Mesenteric fat pad (tissue), 1 donor: ENCODE measurements around the gene EIF5B. TPM values are rescaled to one million over a fixed set of nuclear protein-coding genes. Genes with fewer than 3 reads are reported as not detected.

Source experiments
- total RNA-seq: library from RNA; stranded (reverse); fragmentation: NEBNext Ultra II Directional; extraction: Animal tissue kit (Norgen Biotek cat#: 25700); gene quantifications from one replicate; pipeline ENCODE4 v1.2.1, GENCODE V29; 2021
- donor health status: DM: yes; HTN: yes; CAD: no.

EIF5B gene
- total RNA-seq, 1 donor from 2014 or later: 46.1 TPM

Other genes with a start within 250 kb of the EIF5B start
- 0.32 TPM for gene C2orf15, start 195.7 kb upstream of the EIF5B start, total RNA-seq
- 7.7 TPM for gene TSGA10, start 182.4 kb upstream of the EIF5B start, total RNA-seq
- 7.5 TPM for gene LIPT1, start 182.4 kb upstream of the EIF5B start, total RNA-seq
- 18.0 TPM for gene MITD1, start 156.3 kb upstream of the EIF5B start, total RNA-seq
- 21.9 TPM for gene MRPL30, start 156.2 kb upstream of the EIF5B start, total RNA-seq
- not detected for gene LYG2, start 81.7 kb upstream of the EIF5B start, total RNA-seq
- 1.1 TPM for gene LYG1, start 36.2 kb upstream of the EIF5B start, total RNA-seq
- gene TXNDC9, start 1.1 kb upstream of the EIF5B start, total RNA-seq: 25.1 TPM
- gene REV1, start 152.6 kb downstream of the EIF5B start, total RNA-seq: 36.0 TPM